HG03469 (cell line): ENCODE measurements around the gene TCP11L1.

Experiments used
- ATAC-seq: cut with Tn5 transposase; IDR thresholded peaks from one replicate; pipeline ENCODE4 v1.9.1; 2021; ENCODE audit warnings: mild to moderate bottlenecking, moderate library complexity, moderate number of reproducible peaks; ENCODE audit not compliant: unreplicated experiment

Gene TCP11L1, protein sequence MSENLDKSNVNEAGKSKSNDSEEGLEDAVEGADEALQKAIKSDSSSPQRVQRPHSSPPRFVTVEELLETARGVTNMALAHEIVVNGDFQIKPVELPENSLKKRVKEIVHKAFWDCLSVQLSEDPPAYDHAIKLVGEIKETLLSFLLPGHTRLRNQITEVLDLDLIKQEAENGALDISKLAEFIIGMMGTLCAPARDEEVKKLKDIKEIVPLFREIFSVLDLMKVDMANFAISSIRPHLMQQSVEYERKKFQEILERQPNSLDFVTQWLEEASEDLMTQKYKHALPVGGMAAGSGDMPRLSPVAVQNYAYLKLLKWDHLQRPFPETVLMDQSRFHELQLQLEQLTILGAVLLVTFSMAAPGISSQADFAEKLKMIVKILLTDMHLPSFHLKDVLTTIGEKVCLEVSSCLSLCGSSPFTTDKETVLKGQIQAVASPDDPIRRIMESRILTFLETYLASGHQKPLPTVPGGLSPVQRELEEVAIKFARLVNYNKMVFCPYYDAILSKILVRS

DNA sequence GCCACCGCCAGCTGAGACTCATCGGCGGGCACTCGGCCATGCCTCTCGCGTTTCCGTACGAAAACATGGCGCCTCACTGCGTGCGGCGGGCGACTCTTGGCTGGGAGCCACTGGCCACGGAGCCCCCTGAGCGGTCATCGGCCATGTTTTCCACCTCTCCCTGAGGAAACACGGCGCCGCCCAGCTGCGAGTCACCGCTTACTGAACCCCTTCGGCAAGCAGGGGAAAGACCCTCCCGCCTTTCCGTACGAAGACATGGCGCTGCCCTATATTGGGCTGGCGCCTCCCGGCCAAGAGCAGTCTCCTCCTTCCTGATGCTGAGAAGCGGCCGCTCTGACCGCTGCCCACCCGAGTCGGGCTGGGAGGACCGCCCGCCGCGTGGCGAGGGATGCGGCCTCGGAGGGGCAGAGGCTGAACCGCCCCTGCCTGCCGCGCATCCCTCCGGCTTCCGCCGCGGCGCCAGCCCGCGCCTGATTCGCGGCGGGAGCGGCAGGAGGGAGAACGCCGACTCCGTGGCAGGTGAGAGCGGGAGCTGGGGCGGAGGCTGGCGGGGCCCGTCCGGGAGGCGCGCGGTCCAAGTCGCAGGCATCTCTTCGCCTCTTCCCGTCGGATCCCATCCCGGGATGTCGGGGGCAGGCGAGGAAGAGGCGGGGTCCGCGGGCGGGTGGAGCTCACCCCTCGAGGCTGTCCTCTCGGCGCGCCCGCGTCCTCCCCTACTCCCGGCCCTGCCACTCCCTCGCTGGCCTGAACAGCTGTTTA lies at the start of gene TCP11L1:
Gene TCP11L1 (plus strand): TSS at position 299 of the 759 bp plus-strand sequence. CDS start 4,202 bp downstream, outside the sequence.
- ATAC-seq: peak; percentile 67

DNA sequence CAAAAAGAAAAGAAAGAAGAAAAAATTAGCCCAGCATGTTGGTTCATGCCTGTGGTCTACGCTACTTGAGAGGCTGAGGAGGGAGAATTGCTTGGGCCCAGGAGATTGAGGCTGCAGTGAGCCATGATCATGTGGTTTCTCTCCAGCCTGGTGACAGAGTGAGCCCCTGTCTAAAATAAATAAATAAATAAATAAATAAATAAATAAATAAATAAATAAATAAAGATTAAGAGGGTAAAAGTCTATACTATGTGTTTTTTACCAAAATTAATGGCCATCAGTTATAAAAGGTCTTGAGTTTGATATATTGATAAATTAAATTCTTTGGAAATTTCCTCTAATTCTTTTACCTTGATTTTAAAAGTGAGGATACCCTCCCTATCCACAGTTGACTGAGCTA lies 48.9 kb upstream of the TCP11L1 start:
- ATAC-seq: no peak

DNA sequence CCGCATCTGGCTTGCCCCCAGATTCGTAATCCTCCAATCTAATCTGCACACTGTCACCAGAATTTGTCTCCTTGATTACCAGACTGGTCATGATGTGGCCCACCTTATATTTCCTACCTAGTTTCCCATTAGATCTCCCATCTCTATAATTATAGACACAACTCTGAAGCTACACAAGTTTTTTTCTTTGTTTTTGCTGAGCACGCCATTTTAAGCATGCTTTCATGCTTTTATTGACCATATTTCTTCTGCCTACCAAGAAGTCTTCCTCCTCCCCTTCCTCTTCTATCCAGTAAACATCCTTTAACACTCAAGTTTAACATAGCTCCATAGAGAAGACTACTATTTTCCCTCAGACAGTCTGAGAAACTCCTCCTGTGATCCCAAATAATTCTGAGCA lies 47.9 kb upstream of the TCP11L1 start:
- ATAC-seq: no peak

DNA sequence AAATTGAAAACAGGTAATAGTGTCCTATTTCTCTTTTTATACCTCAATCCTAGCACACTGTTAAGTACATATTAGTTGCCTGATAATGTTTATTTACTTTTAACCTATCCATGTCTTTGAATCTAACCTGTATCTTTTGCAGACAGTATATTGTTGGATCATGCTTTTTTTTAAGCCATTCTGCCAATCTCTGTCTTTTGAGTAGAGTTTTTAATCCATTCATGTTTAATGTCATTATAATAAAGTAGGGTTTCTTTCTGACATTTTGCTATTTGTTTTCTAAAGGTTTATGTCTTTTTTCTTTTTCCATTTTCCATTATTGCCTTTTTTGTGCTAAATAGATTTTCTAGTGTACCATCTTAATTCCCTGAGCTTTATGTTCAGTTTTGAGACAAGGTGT lies 47.5 kb upstream of the TCP11L1 start:
- no peak for ATAC-seq

DNA sequence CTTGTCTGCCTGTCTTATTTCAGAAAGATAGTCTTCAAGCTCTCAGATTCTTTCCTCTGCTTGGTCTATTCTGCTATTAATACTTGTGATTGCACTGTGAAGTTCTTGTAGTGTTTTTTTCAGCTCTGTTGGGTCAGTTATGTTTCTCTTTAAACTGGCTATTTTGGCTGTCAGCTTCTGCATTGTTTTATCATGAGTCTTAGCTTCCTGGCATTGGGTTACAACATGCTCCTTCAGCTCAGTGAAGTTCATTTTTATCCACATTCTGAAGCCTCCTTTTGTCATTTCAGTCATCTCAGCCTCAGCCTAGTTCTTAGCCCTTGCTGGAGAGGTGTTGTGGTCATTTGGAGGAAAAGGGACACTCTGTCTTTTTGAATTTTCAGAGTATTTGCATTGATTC lies 39.2 kb upstream of the TCP11L1 start:
- no peak for ATAC-seq

DNA sequence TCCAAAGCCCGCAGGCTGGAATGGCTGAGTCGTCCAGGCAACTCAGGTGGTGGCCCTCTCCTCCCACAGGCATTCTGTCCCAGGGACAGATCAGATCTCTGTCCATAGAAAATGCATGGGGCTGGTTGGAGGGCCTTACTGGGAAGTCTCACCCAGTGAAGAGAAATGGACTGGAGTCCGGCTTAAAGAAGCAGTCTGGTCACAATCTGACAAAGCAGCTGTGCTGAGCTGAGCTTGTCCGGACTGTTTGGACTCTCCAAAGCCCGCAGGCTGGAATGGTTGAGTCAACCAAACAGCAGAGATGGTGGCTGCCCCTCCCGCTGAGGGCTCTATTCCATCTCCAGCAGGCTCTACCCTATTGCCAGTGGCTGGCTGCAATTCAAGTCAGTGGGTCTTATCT lies 38.1 kb upstream of the TCP11L1 start:
- no peak for ATAC-seq

DNA sequence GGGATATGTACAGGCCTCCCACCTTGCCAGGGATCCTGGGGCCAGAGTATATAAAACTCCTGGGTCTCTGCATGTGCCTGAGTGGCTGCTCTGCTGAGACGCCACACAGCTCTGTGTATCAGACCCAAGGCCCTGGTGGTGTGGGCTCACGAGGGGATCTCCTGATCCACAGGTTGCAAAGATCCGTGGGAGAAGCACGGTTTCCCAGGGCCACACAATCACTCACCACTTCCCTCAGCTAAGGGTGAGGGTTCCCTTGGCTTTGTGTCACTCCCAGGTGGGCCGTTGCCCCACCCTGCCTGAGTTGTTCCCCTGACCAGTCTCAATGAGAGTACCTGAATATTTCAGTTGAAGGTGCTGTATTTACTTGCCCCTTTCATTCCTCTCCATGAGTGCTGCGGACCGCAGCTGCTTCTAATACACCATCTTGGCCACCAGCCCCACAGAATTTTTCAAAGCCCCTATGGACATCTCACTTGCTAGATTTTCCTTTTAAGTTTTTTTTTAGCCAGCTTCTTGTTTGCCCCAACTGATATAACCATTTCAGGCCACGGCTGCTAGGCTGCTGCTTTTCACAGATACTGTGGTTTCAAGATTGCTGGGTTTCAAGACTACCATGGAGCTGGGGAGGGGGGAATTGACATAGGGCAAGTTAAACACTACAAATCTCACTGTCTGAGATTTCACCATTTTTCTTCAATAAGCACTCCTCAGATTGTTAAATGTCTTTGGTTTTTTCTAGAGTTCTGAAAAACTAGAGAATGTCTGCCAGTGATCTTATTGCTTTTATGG lies 37.4 kb upstream of the TCP11L1 start:
- no peak for ATAC-seq

DNA sequence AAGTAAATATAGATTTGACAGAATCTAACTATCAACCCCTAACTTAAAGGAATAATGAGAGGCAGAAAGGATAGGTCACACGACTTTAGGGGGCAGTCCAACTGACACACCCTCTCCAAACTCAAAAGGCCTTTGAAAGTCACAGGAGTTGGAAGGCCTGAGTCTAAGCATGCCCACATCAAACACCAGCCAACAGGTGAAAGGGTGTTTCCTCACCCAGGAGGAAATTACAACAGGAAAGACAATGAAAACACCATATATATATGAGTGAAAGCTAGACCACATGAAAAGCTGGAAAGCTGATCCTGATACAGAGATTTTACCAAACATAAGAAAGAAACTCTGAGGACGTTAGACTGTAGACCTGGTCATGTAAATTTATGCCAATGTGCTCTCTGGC lies 34.2 kb upstream of the TCP11L1 start:
- ATAC-seq: no peak

DNA sequence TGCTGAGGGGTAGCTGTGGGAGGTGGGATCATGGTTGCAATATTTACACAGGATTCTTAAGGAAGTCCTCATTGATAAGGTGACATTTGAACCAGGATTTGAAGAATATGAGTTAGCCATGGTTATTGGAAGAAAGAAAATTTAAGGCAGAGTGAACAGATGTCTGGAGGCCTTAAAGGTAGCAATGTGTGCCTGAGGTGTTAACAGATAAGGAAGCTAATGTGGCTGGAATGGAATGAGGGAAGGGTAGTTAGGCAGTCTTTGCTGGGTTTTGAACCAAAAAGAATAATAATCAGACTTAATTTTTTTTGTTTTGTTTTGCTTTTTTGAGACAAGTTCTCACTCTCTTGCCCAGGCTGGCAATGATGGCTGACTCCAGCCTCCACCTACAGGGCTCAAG lies 33.4 kb upstream of the TCP11L1 start:
- no peak for ATAC-seq

DNA sequence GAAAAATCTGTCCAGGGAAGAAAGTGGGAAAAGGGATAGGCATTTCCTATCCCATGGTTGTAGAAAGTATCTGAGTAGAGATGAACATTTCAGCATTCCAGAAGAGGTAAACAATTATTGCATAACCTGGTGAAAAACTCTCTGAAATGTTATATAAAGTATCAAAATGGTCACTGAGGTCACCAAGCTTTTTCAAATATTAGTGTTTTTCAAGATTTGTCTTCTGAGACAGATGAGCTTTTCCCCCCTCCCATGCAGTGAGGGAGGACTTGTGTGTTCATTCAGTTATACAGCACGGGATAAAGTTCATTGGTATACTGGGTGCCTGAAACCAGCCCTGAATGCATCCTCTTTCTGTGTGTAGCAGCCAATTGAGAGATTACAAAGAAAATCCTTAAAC lies 25.6 kb upstream of the TCP11L1 start:
- ATAC-seq: no peak

DNA sequence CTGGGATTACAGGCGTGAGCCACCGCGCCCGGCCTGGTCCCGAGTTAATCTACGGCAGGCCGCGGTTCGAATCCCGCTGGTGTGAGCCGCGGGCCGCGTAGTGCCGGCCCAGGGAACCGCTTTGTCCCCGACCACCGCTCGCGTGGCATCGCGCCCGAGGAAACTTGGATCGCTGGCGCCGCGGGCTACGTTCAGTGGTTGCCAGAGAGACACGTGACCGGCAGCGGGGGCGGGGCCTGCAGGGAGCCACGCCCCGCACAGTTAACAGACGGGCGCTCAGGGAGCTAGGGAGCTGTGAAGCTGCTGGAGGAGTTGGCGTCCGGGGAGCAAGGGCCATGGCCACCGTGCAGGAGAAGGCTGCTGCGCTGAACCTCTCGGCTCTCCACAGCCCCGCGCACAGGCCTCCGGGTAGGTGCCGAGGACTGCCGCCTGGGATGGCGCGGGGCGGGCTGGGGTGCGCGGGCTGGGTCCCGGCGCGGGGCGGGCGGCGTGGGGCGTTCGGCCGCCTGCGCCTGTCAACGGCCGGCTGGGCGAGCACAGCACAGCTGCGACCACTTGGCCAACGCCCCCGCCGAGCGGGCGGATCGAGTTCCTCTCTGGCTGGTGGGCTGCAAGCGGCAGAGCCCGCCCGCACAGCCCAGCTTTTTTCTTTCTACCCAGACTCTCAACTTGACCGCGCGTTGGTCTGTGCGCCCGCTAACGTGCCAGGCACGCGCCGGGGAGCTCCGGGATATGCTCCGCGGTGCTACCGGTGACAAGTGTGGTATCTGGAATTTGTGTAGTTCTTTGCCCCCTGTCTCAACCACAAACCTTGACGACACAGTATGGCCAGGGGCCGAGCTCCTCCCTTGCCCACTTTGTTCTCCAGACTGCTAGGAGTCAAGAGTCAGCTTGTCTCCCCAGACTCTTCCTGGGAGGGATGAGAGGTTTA lies 23.5 kb upstream of the TCP11L1 start, which contains the start of gene DEPDC7:
Gene DEPDC7 (plus strand): TSS at position 258 of the 931 bp plus-strand sequence. CDS start 78 bp downstream, at position 336.
- no peak for ATAC-seq

DNA sequence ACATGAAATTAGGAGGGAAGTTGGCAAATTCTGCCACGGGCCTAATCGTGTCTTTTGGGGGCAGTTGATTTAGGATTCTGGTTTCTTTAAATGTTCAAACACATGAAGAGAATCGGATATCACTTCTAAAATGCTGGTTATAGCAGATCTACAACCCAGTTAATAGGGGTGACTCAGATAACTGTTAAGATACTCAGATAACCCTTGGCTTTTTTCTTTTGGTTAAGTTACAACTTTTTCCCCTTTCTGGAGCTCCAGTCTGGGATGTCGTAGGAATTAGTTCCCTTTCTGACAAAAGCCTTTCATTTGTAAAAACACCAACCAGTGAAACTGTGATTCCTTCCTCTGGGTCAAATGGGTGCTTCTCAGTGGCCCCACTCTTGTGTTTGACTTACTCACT lies 22.7 kb upstream of the TCP11L1 start:
- ATAC-seq: no peak

DNA sequence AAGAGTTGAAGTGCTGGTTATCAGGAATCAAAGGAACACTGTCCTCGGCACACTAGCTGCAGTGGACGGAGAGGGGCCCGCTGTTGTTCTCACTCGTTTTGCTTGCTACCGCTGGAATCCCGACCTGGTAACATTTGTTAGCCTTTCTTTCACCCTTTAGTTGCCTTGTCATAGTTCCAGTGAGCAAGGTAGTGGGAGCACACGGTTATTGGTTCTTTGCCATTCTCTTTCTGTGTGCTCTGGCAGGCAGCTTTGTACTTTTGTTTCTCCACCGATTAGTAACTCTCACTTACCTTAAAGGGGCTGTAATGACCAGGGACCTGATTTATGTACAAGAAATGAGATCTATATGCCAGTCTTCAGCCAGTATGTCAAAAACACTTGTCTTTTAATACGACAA lies 21.9 kb upstream of the TCP11L1 start:
- no peak for ATAC-seq

DNA sequence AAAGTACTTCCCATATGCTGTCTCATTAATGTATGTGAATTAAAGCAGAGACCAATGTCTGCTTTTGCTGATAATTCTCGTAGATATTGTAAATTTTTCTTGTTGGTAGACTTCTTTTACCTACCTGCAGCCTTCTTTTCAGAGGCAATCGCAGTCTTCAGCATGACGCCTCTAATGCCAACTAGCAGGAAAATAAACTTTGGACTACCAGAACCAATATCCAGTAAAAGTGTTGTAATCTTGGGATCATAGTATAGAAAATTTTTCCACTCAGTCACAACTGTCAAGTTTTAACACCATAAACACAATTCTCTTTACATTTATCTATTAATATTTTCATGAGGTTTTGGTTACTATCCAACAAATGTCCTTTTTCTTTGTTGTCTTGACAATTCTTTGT lies 21.4 kb upstream of the TCP11L1 start:
- ATAC-seq: no peak

DNA sequence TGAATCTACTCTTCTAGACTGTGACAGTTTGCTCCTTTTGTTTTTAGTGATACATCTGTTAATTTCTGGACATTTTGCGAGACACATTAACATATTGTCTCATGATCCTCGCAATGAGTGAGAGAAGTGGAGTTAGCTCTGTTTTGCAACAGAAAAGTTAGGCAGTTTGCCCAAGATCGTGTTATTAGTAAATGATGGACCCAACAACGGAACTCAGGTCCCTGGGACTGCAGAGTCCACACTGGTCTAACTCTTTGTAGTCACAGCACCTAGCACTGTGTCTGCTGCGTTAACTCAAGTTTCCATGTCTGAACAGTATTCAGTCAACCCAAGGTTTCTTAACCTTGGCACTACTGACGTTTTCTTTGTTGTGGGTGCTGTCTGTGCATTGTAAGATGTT lies 20.5 kb upstream of the TCP11L1 start:
- ATAC-seq: no peak

DNA sequence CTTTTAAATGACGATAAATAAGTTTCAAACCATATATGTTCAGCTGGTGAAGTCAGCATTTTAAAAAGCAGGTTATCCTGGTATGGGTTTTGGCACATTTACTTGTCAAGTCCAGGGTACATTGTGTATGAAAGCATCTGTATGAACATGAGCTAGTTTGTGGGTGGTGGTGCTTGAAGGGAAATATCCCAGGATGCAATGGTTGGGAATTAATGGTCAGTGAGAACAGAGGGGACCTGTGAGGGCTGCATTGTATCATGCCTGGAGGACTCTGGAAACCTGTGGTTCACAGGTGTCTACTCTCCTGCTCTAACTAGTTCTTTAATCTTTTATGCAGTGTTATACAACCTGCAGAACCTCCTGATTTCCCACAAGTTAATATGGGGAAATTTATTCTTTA lies 17.9 kb upstream of the TCP11L1 start:
- ATAC-seq: no peak

DNA sequence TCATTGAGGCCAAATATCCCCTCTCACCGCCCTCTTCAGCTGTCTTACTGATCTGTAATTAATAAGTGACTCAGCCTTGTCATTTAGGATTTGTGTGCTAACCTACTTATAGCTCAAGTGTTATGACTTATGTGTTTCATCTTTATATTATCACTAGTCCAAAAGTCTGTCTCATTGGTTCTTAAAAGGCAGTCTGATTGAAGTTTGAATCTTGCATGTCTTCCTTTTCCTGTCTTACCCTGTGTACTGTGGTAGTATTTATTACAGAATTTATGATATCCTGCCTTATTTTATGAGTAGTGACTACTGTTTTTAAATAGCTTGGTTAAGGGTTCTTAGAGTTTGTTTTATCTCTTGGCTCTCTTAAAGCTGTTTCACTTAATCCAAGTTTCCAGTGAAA lies 17.4 kb upstream of the TCP11L1 start:
- no peak for ATAC-seq

DNA sequence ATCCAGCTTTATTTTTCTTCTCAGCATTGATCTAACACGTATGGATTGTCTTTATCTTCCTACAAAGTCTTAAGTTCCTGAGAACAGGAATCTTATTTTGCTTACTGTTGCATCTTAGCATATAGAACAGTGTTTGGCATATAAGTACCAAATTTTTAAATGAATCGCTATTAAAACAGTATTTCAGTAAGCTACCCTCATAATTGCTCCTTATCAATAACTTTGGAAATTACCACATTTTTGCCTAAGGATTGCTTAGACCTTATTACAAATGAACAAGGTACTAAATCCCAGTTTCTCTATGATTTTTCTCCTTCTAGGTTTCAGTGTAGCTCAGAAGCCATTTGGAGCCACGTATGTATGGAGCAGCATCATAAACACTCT lies 14.0 kb upstream of the TCP11L1 start:
- ATAC-seq: no peak

DNA sequence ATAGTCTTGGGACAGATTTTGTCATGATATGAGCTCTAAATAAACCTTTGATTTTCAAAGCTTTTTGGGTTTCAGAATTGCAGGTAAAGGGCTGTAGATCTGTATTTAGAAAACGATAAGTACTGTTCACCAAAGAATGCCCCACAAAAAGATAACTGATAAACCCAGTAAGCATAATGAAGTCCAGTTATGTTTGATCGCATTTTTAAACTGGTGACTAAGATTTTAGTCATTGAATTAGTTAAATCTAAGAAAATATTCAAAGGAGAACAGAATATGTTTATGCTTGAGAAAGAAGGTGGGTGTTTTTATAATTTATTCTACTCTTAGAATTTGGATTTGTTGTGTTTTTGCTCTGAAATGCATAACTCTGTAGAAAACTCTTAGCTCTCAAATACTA lies 12.1 kb upstream of the TCP11L1 start:
- ATAC-seq: no peak
